ENCODE results near the gene LILRB5.

- TF ChIP-seq CTCF (IDR thresholded peaks at IDR 0.05): no peak
- TF ChIP-seq POLR2AphosphoS5 (IDR thresholded peaks at IDR 0.05): peak; percentile 43
- TF ChIP-seq EP300 (IDR thresholded peaks at IDR 0.05): no peak
- peak in 1 of 2 donors; percentile 18 for TF ChIP-seq POLR2A (IDR thresholded peaks at IDR 0.05)
Observed at GRCh38 chr19:54207983-54208783, 48.9 kb downstream of the LILRB5 start.

All from gastroesophageal sphincter (tissue), 3 donors.